ENCODE measurements around the gene S1PR4.

DNA sequence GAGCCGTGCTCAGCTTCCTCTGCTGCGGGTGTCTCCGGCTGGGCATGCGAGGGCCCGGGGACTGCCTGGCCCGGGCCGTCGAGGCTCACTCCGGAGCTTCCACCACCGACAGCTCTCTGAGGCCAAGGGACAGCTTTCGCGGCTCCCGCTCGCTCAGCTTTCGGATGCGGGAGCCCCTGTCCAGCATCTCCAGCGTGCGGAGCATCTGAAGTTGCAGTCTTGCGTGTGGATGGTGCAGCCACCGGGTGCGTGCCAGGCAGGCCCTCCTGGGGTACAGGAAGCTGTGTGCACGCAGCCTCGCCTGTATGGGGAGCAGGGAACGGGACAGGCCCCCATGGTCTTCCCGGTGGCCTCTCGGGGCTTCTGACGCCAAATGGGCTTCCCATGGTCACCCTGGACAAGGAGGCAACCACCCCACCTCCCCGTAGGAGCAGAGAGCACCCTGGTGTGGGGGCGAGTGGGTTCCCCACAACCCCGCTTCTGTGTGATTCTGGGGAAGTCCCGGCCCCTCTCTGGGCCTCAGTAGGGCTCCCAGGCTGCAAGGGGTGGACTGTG, 1.2 kb downstream of the S1PR4 start:
- TF ChIP-seq POLR2A (IDR thresholded peaks at IDR 0.05; ENCODE audit: low read depth, low read length) (no peak), POLR2AphosphoS5 (IDR thresholded peaks at IDR 0.05; ENCODE audit: low read depth, low read length) (no peak), PAX5 (IDR thresholded peaks at IDR 0.05; ENCODE audit: insufficient read depth, low read length, severe bottlenecking) (no peak)

Measured in GM12891 (cell line).